GM18868 (cell line): Measurements from ENCODE around the gene DMBX1.

Source experiments
- ATAC-seq: cut with Tn5 transposase; IDR thresholded peaks from one replicate; pipeline ENCODE4 v1.9.1; 2021; ENCODE audit warnings: mild to moderate bottlenecking, moderate library complexity; ENCODE audit not compliant: unreplicated experiment

The DMBX1 gene

DNA sequence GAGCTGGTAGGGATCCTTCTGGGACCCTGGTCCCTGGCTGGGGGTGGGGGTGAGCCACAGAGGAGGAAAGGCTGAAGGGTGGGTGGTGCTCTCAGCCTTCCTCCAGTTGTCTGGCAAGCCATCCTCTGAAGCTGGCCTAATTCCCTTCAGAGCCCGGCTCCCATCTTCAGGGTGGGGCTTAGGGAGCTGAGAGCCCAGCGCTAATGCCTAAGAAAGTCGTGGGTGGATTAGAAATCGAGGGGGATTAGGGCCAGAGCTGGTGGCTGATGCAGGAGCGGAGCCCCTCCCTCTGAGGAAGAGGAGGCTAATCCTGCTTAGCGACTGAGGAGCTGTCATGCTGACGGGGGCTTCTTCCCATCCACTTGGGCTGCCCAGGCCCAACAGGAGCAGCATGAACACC, 30.8 kb upstream of the DMBX1 start:
- no peak for ATAC-seq

DNA sequence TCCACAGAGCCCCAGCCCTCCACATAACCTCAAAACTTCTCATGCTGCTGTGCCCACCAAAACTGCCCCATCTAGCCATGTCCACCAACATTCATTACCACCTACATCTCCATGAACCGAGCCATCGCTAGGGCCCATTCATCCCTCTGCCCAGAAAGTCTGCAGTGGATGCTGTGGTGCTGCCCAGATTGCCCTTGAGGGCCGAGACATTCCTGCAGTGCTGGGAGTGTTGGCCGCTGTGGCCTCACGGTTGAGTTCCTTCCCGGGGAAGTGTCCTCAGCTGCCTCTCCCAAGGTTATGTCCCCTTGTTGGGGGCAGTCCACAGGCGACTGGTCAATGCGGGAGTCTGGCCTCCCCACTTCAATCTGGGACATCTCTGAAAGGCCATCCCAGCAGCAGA, 30.3 kb upstream of the DMBX1 start:
- no peak for ATAC-seq

GRCh38 chr1:46461017-46461808, 28.4 kb upstream of the DMBX1 start:
- no peak for ATAC-seq

DNA sequence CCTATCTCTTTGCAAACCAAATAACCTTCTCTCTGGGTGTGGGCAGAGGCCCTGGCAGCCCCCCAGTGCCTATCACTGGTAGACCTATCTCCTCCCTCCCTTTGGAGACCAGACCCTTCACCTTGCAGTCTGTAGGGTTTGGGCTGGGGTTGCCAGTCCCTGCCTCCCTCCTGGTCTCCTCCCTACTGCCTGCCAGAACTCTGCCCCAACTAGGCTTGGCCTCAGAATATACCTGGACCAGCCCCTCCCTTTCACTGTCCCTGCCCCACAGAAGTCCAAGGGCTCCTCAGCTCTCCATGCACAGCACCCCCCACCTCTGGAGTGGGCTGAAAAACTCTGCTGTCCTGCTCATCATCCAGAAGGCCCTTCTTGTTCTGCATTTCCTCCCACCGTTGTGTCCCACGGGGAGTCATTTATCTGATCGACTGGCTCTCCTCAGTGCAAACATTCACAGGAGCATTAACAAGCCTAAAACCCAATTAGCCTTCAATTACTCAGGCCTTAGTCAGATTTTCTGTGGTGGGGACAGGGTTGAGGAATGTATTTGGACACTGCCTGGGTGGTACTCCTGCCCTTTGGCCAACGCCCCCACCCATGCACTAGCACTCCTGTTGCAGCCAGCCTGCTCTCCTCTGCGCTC, 27.7 kb upstream of the DMBX1 start:
- ATAC-seq = no peak

- no peak for ATAC-seq
Observed at GRCh38 chr1:46464013-46464548, 25.6 kb upstream of the DMBX1 start.

GRCh38 chr1:46464915-46465314, 24.7 kb upstream of the DMBX1 start:
- ATAC-seq = no peak

GRCh38 chr1:46465981-46466476, 23.6 kb upstream of the DMBX1 start:
- no peak for ATAC-seq

GRCh38 chr1:46466477-46467182, 23.0 kb upstream of the DMBX1 start:
- ATAC-seq = no peak

DNA sequence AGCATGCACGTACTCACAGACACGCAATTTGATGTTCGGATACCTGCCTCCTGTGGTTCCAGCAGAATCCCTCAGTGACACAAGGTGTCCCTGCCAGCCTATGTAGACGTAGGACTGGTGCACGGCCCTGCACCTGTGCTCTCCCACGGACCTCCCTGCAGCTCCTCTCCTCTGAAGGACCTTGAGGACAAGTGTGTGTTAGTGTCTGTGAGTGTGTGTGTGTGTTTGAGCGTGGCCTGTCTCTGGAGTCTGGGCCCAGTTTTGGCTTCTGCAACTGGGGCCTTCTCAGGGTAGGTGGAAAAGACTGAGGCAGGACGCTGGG, 22.5 kb upstream of the DMBX1 start:
- ATAC-seq = no peak

- no peak for ATAC-seq
Observed at GRCh38 chr1:46469881-46470280, 19.8 kb upstream of the DMBX1 start.

GRCh38 chr1:46471848-46472492, 17.7 kb upstream of the DMBX1 start:
- no peak for ATAC-seq

GRCh38 chr1:46472498-46473181, 17.0 kb upstream of the DMBX1 start:
- no peak for ATAC-seq

DNA sequence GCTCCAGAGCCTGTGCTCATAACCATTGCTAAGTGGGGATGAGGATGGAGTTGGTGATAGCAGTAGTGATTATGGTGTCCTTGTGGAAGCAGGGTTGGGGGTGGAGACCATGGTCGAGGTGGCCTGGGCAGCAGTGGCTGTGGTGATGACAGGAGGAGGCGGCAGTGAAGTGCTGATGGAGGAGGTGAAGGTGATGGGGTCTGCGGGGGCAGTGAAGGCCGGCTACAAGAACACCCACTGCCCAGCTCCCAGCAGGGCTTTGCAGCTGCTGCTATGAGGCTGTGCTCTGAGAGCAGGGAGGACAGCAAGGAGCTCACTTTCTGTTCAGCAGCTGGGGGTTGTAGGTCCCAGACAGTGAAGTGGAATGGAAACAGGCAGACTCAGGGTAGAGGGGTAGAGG, 15.6 kb upstream of the DMBX1 start:
- ATAC-seq = no peak

DNA sequence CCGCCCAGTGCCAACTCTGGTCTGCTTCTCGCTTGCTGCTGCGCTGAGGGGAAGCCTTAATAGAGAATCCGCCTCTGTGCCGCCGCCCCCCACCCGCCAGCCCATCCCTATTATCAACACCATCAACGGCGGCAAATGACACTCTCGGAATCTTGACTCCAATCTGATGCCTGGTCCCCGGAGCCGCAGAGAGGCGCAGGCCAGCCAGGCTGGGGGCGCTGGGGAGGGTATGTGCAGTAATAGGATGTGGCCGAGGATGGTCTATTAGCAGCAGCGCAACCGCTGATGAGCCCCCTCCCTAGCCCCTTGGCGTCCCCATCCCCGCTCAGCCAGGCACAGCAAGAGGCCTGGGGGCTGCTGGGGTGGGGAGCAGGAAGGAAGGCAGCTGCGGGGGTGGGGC, 15.1 kb upstream of the DMBX1 start:
- ATAC-seq = no peak

DNA sequence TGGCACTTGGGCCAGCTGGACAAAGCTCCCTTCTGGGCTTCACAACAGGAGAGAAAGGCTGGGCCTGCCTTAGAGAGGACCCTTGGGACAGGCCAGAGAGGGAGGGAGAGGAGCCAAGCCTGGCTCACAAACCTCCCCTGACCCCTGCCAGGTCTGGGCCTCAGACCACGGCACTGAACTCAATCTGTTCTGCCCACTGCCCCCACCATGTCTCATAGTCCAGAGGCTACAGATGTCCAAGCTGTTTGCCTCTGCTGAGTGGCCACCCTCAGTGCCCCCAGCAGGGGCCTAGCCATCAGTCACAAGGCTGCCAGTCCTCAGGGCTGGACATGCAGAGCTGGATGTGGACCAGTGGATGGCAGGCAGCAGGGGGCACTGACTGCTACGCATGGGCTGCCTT, 13.0 kb upstream of the DMBX1 start:
- no peak for ATAC-seq

DNA sequence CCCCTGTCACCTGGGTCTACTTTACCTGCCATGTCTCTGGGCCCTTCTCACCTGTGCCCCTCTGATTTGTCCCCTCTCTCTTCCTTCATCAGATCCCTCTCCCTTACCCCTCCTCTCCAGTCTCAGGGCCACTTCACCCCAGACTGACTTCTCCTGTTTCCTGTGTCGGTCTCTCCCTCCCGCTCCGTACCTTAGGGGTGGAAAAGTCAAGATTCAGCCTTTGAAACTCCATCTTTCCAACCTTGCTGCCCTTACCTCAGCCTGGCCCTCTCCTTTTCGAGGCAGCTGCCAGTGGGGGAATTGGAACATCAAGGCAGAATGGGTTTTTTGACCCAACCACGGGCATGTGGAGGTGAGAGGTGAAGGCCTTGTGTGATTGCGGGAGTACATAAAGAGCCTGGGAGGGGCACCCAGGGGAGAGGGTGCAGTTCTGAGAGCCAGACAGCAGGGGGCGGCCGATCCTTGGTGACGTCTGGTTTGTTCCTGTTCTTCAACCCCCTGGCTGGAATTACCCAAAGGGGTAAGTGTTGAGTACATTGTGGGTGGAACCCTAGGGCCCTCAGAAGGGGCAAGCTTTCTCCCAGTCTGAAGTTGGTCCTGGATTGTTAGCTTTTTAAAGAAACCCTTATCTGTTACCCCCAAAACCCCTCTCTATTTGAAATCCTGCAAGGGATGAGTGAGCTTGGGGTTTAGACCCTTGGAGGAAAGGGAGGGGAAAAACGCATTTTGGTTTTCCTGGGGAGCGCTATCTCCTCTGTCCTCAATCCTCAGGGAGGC, 12.3 kb upstream of the DMBX1 start:
- ATAC-seq = peak; percentile 64

DNA sequence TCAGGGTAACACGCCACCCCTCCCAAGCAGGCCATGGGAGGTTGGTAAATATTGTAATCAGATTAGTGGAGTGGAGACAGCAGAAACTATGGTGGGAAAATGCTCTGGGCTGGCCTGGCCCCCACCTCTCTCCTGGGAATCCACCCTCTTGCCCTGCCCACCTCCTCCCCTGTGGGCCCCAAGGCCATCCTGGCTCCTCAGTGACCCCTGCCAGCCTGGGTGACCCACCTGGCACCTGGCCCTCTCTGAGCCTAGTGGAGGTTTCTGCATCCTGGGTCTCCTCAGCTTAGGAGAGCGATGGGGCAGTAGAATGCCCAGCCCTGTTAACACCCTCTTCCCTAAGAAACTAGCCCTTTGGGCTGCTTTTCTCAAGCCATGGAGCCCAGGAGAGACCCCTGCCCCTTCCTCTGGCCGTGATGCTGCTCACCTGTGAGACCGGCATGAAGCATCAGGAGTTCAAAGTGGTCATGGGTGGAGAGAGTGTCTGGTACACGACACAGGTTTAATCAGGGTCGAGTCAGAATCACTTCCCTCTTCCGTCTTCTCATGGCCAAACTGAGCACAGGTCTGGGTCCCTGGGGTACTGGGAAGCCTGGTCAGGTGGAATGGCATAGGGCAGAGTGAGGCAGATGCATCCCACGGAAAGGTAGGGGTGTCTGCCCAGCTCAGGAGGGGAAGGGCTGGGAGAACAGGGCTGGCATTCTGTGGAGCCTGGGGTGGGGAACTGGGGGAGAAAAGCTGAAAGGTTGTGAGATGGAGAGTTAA, 10.7 kb upstream of the DMBX1 start:
- ATAC-seq = no peak

DNA sequence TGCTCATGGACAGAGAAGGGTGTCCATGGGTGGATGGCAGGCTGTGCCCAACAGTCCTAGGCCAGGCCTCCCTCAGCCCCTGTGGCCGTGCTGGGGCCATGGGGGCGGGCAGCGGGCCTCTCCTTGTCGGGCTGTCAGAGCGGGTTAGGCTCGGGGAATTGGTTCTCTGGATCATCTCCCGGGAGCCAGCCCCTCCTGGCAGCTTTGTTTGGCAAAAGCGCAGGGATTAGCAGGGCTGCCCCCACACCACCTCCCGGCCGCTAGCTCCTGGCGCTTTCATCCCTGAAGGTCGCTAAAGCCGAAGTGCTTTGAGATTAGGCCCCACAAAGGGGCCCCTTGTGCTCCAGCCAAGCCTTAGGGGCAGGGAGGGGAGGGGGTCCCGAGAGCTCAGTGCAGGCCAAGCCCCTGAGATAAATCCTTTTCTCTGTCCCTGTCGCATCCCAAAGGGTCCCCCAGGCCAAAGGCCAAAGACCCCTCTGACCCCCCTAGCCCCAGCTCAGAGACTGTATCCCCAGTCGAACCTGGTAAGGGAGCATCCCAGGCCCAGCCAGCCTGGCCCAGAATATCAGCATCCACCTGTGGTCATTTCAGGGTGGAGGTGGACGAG, 9.8 kb upstream of the DMBX1 start:
- ATAC-seq = no peak
